ENCODE data around the gene CSH1. TPM values are rescaled to one million over a fixed set of nuclear protein-coding genes. Genes with fewer than 3 reads are reported as not detected.

The CSH1 gene
- total RNA-seq, 2 donors from 2014 or later = not detected

- intact Hi-C loops (cut with DNase I) = no loop called here
- peak overlapping the region in 1 of 2 donors; percentile 58 for H3K9ac ChIP-seq (ENCODE audit: low read depth in 2 of 2, low read length in 2 of 2)
- peak; percentile 90 for DNase-seq
- TF ChIP-seq CTCF (IDR thresholded peaks at IDR 0.05) = peak; percentile 33
- no peaks in the 10 kb centered on the region for H3K9me3 ChIP-seq
- no peak overlapping the region for H3K27ac ChIP-seq
- peak overlapping the region; percentile 5 for H3K4me3 ChIP-seq
- no peaks in the 10 kb centered on the region for H3K36me3 ChIP-seq
- no peaks in the 10 kb centered on the region for H3K4me1 ChIP-seq
- H3K27me3 ChIP-seq = no peaks in the 10 kb centered on the region
Measured at GRCh38 chr17:63848834-63849689, 47.3 kb downstream of the CSH1 start.

- Histone ChIP-seq H3K36me3 (no peaks in the 10 kb centered on the region), H3K27ac (no peak overlapping the region), H3K9me3 (no peaks in the 10 kb centered on the region), H3K4me3 (no peak overlapping the region), H3K4me1 (no peaks in the 10 kb centered on the region), H3K27me3 (no peaks in the 10 kb centered on the region), H3K9ac (ENCODE audit: low read depth in 2 of 2, low read length in 2 of 2) (no peak overlapping the region)
- no peak for DNase-seq
- intact Hi-C loops (cut with DNase I) = no loop called here
- no peak for TF ChIP-seq CTCF (IDR thresholded peaks at IDR 0.05)
Measured at GRCh38 chr17:63847525-63848249, 48.7 kb downstream of the CSH1 start.

GRCh38 chr17:63845509-63845908 lies 50.9 kb downstream of the CSH1 start:
- Histone ChIP-seq H3K4me3 (no peak overlapping the region), H3K27me3 (no peaks in the 10 kb centered on the region), H3K9ac (ENCODE audit: low read depth in 2 of 2, low read length in 2 of 2) (no peak overlapping the region), H3K9me3 (no peaks in the 10 kb centered on the region), H3K36me3 (no peaks in the 10 kb centered on the region), H3K4me1 (peaks cover 9% of the 10 kb centered on the region), H3K27ac (no peak overlapping the region)
- TF ChIP-seq CTCF (IDR thresholded peaks at IDR 0.05) = no peak
- intact Hi-C loops (cut with DNase I) = no loop called here
- no peak for DNase-seq

Other genes starting within 250 kb of the CSH1 start
- 1 to 10 TPM; 3.6 to 5.6 TPM for gene LIMD2, start 196.4 kb downstream of the CSH1 start, total RNA-seq
- 10 to 100 TPM; 15.6 to 19.9 TPM for gene STRADA, start 154.8 kb downstream of the CSH1 start, total RNA-seq
- 100 to 1,000 TPM; 128 to 145 TPM for gene CCDC47, start 123.0 kb downstream of the CSH1 start, total RNA-seq
- gene DDX42, start 122.4 kb downstream of the CSH1 start, total RNA-seq = 10 to 100 TPM; 71.1 to 74.5 TPM
- 100 to 1,000 TPM in 1 of 2 donors, 10 to 100 TPM in 1; 86.1 to 138 TPM for gene PSMC5, start 69.1 kb downstream of the CSH1 start, total RNA-seq
- gene FTSJ3, start 68.9 kb downstream of the CSH1 start, total RNA-seq = 10 to 100 TPM; 25.4 to 44.6 TPM
- gene SMARCD2, start 53.9 kb downstream of the CSH1 start, total RNA-seq = 100 to 1,000 TPM in 1 of 2 donors, 10 to 100 TPM in 1; 77.2 to 124 TPM
- not detected for gene CSH2, start 22.9 kb downstream of the CSH1 start, total RNA-seq
- gene GH2, start 14.6 kb downstream of the CSH1 start, total RNA-seq = not detected
- gene CSHL1, start 14.7 kb upstream of the CSH1 start, total RNA-seq = not detected
- not detected for gene GH1, start 22.3 kb upstream of the CSH1 start, total RNA-seq
- gene CD79B, start 35.8 kb upstream of the CSH1 start, total RNA-seq = 1 to 10 TPM; 1.5 to 1.7 TPM
- gene SCN4A, start 76.3 kb upstream of the CSH1 start, total RNA-seq = under 1 TPM; 0.07 to 0.27 TPM
- gene PRR29, start 101.8 kb upstream of the CSH1 start, total RNA-seq = under 1 TPM in 1 of 2 donors, not detected in 1; 0.16 TPM
- gene ICAM2, start 124.1 kb upstream of the CSH1 start, total RNA-seq = 1 to 10 TPM; 9.2 to 9.5 TPM
- 10 to 100 TPM; 19.2 to 19.6 TPM for gene ERN1, start 233.6 kb upstream of the CSH1 start, total RNA-seq

Measured in colonic mucosa (tissue), 4 donors.